COLO668 (cell line): ENCODE results near the gene TMEM61.
"Not testable (repeated sequence)": the region's sequence is repeated elsewhere in the genome, so short reads cannot be mapped to it uniquely, and the experiment has no call there.

Experiments used
- DNase-seq: peaks from one replicate; lab custom pipeline; 2025; ENCODE audit not compliant: unreplicated experiment; lab: John Stamatoyannopoulos, UW

The TMEM61 gene

DNA sequence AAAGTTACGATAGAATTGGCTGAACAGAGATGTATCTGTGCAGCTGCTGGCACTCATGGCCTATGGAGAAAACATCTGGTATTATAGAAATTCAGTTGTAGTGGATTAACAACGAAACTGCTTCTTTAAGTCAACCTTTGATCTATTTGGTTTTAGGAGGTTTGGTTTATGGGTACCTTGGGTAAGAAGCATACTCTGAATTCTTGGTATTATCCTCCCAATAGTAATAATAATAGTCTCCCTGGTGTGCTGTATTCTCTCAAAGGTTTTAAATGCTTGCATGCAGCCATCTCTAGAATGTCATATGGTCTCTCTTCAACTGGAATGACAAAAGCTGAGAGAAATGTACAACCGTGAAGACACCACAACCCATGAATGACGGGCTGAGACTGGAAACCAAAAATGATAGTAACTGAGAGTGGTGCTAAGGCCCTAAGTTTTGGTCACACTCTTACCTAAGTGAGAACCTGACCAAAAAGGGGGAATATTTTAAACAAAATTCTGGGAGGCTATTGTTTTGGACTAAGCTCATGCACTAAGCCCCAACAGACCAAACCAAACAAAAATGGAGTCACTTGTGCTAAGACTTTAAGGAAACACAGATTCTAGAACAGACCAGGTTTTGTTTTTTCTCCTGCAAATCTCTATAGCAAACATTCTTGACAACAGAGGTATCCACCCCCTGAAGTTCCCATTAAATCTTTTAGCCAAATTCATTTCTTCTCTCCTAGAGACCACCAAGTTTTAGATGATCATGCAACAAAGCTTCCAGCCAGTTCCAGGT lies 17.6 kb upstream of the TMEM61 start:
- DNase-seq: no peak

DNA sequence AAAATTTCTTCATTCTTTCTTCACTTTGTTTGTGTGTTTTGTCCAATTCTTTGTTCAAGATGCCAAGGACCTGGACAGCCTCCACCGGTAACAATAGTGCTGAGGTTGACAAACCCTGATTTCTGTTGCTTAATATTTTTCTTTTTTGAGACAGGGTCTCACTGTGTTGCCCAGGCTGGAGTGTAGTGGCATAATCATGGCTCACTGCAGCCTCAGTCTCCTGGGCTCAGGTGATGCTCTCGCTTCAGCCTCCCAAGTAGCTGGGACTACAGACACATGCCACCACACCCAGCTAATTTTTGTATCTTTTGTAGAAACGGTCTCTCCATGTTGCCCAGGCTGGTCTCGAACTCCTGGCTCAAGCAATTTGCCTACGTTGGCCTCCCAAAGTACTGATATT lies 16.6 kb upstream of the TMEM61 start:
- not testable (repeated sequence) for DNase-seq

DNA sequence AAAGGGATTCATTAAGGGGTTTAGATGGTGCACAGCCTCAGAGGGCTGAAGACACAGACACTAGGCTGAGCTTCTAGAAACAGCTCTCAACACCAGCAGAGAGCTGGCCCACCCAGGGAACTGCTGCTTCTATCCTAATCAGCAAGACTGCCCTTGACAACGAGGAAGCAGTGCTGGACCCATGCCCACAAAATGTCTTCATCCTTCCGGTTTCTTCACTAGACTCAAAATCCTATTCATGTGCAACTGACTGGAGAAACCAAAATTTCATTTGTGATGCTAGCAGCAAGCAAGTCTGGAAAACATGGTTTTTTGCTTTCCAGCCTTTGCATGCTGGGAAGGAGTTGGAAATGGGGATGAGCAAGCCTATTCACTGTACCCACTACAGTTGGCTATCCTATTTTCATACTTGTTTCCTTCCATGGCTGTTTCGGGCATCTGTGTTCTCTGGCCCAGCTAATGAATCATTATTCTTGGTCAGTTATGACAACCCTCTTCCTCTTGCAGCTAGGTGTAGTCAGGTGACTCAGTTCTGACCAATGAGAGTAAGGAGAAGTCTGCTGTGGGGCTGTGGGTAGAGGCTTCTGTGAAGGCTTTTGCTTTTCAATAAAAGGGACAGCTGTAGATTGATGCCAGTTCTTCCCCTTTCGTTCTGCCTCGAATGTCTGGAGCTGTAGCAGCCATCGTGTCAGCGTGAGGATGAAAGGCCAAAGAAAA lies 14.6 kb upstream of the TMEM61 start:
- no peak for DNase-seq

- no peak for DNase-seq
These were observed 13.1 kb upstream of the TMEM61 start for GRCh38 chr1:54967372-54967771.

- no peak for DNase-seq
These were observed 11.9 kb upstream of the TMEM61 start for GRCh38 chr1:54968551-54968950.

DNA sequence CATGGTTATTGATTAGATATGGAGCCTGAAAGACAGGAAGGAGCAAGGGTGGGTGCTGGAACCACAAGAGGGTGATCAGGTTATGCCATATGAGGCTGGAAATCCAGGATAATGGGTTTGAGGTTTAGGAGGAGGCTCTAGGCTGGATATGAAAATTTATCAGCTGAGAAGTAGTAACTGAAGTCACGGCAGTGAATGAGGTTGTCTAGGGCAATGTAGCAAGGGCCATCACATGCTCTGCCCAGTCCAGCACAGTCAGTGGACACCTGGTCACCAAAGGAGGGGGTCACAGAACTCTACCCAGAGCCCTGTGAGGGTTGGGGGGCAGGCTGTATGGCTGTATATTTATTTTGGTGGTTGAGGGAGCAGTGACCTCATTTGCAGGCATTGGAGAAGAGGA lies 10.5 kb upstream of the TMEM61 start:
- no peak for DNase-seq

DNA sequence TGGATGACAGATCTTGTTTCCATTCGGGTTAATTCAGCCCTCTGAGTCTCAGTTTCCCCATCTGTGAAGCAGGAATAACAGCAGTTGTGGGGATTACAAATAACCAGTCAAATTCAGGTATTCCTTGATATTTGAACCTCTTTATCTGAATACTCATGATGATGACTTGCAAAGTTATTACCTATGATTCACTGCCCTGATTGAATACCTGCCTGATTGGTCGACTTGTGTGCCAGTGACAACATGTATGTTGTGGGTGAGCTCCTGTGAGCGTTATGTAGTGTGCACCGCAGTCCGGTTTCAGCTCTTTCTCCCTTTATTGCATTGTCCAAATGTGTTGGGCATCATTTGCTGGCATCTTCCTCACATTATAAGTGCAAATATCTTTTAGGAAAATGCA lies 9.5 kb upstream of the TMEM61 start:
- no peak for DNase-seq

DNA sequence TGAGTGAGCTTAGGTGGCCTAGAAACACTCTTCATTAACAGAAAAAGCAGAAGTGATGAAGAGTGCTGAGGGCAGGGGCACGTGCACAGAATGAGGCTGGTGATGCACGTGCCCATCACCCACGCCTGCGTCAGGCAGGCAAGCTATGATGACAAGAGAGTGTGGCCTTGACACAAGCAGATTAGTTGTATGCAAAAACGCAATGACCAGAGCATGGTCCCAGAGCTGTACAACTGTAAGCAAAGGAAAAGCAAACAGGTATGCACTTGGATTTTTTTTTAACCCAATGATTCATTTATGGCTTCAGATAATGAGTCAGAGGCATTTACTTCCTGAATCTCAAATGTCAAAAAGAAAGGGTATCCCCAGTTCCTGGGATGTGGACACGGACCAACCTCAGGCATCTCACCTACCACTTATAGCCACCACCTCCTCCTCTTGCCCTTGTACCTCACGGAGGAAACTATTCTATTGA lies 9.1 kb upstream of the TMEM61 start:
- DNase-seq: peak; percentile 67

- DNase-seq: no peak
These were observed 8.0 kb upstream of the TMEM61 start for GRCh38 chr1:54972436-54972835.

- peak; percentile 66 for DNase-seq
These were observed 7.1 kb upstream of the TMEM61 start for GRCh38 chr1:54973205-54973921.

DNA sequence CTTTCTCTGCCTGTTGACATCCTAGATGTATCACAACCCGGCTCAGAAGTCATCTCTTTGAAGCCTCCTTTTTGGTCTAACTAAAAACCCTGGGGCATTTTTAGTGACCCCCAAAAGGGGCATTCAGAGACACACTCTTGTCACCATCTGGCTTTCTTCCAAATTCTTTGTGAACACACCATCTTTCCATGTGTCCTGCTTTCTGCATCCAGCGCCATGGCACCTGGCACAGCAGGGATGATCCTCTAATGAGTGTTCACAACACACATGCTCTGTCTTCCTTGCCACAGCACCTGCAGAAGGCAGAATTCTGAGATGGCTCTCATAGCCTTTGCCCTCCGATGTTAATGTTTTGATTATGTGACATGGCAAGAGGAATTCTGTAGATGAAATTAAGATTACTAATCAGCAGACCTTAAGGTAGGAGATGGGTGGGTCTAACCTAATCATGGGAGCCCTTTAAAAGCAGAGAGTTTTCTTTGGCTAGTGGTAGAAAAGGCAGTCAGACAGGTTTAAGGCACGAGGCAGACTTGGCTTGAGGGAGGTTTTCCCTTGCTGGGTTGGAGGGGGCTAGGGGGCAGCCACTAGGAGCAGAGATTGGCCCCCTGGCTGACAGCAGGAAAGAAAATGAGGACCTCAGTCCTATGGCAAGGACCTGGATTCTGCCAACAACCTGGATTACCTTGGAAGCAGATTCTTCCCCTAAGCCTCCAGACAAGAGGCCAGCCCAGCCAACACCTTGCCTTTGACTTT lies 4.9 kb upstream of the TMEM61 start:
- peak; percentile 77 for DNase-seq

GRCh38 chr1:54976747-54977146 lies 3.7 kb upstream of the TMEM61 start:
- no peak for DNase-seq

DNA sequence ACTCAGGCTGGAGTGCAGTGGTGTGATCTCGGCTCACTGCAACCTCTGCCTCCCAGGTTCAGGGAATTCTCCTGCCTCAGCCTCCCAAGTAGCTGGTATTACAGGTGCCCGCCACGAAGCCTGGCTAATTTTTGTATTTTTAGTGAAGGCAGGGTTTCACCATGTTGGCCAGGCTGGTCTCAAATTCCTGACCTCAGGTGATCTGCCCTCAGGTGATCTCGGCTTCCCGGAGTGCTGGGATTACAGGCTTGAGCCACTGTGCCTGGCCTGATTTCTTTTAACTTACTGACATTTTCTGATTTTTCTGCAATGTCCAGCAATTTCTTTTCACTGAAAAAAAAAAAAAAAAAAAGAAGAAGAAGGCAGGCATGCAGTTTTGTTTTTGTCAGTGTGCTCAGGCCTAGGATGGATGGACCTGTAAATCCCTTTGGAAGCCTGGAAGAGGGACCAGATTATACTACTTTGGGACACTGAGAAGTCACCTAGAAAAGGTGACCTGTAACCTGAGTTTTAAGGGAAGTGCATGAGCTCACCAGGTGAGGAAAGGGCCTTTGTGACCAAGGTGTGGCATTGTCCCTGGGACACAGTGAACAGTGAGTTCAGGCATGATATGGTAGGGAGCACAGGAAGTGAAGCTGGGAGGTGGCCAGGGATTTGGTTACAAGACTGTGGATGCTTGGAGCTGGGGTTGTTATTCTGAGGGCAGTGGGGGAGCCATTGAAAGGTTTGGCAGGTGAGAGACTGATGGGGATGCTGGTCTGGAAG lies 2.7 kb upstream of the TMEM61 start:
- peak; percentile 66 for DNase-seq

GRCh38 chr1:54978528-54979326 lies 1.7 kb upstream of the TMEM61 start:
- DNase-seq: no peak

GRCh38 chr1:54979327-54979891 lies 1.0 kb upstream of the TMEM61 start:
- no peak for DNase-seq

- DNase-seq: no peak
These were observed 341 bp upstream of the TMEM61 start for GRCh38 chr1:54980046-54980527.

- DNase-seq: no peak
These were observed 1.0 kb downstream of the TMEM61 start for GRCh38 chr1:54981466-54981865.

DNA sequence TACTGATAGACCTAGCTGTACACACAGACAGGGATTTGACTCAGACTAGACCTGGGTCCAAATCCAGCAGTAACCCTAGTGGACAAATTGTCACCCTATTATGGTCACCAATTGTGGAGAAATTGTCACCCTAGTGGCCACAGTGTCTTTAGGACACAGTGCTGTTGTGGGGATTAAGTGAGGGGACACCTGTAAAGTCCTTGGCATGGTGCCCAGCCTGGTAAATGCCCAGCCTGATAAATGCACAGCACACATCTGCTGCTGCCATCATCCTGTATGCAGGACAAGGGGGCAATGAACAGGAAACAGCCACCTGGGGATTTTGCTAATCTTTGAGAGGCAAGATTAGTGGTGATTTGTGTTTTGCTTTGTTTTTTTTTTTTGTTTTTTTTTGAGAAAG lies 2.3 kb downstream of the TMEM61 start:
- DNase-seq: peak; percentile 100
